CD1c-positive myeloid dendritic cell (primary cell): ENCODE measurements around the gene PDPR.
"Not testable (repeated sequence)": the region's sequence is repeated elsewhere in the genome, so short reads cannot be mapped to it uniquely, and the experiment has no call there.

Experiments
- DNase-seq: peaks from one replicate; pipeline ENCODE4 v3.0.0-alpha.2; 2016; ENCODE audit errors: extremely low spot score

PDPR gene

DNA sequence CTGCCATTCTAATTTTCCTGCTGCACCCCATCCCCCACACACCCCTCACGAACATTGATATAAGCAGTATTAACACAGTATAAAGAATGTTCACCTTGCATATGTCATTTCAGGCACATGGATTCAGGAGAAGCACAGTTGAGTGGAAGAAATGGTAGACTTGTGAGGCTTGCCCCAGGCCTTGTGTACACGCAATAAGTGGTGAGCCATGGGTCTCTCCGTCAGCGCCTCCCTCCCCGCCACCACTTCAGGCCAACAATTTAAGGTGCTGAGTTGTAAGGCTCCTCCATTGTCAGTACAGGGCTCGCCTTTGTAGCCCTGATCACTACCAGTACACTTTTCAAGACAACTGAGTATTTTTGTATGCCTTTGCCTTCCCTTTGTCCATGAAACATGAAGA lies 47.2 kb downstream of the PDPR start:
- no peak for DNase-seq

DNA sequence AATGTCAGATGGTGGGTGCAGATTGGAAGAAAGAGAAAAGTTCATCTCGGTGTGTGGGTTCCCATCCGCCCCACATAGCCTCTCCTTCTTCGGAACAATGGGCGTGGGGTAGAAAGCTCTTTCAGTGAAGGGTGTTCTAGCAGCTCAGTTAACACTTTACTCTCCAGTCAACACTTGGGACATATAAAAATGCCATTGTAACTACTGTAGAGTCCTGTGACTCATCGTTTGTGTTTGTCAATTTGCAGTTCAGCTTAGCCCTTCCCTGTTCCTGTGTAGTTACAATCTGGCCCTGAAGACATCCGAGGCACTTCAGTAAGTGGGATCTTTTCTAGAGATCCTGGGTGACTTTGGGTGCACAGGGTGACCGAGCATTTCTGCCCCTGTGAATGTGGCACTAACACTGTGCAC lies 47.9 kb downstream of the PDPR start:
- DNase-seq, result no peak

DNA sequence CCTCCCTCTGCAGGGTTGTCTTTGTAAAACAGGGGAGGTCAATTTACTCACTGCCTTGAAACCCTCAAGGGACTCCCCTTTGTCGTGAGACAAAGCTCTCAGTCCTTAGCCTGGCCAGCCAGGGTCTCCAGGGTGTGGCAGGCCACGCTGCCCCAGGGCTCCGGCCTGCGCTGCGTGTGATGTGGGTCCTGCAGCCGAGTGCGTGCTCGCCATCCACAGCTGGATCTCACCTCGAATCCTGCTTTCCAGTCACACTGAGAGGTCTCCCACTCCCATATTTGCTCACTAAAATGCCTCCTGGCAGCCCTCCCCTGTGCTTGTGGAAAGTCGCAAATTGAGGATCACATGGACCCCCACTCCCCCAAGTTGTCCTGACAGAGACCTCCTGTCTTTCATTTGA lies 49.5 kb downstream of the PDPR start:
- DNase-seq, result no peak

DNA sequence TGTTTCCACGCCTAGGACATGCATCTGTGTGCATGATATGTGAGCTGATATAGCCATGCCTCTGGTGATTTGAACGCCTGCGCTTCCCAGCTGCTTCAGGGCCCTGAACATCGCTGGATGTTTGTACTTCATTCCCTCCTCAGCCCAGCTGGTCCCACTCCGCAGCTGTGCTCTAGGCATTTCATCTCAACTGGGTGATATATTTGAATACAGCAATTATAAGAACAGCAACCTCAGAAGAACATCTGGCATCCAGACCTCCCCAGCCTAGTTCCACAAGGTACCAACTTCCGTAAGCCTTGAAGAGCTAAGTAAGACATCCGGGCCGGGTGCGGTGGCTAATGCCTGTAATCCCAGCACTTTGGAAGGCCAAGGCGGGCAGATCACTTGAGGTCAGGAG lies 52.6 kb downstream of the PDPR start:
- not testable (repeated sequence) for DNase-seq

DNA sequence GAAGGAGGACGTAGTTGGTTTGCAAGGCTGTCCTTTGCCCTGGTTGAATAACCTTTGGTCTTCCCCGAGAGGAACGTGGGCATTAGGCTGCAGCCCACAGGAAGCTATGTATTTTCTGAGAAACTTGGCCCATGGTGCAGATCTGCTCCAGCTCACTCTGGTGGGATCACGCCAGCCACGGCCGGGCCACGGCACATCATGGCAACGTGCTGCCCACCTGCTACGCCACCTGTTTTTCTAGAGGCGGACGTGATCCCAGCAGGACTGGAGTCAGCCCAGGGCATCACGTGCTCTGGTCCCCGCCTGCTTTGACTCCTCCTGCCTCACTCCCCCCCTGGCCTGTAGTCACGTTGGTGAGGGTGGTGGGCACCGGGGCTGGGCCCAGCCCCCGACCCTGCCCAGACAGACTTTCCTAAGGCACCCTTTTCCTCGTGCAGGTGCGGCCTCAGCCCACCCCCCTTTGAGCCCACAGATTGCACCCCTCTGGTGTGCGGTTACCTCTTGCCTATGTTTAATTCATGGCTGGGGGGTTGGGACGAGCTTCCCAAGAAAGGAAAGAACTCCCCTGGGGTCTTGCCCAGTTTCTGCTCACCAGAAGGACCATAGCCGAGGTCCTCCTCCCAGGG lies 59.2 kb downstream of the PDPR start, which contains the start of gene CLEC18C:
CLEC18C (plus strand) TSS at position 576 of the 626 bp plus-strand sequence. CDS start 492 bp downstream, outside the sequence.
- not testable (repeated sequence) for DNase-seq

DNA sequence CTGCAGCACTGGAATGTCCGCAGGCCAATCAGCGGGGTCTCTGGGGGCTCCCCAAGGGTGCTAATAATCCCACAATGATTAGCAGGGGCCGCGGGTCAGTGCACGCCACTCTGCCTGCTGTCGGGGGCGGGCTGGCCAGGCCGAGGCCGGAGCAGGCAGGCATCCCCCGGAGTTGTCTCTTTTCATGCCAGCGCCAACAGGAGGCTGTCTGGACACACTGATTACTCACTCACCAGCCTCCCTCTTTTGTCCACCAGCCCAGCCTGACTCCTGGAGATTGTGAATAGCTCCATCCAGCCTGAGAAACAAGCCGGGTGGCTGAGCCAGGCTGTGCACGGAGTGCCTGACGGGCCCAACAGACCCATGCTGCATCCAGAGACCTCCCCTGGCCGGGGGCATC lies 59.8 kb downstream of the PDPR start:
- DNase-seq, result not testable (repeated sequence)

DNA sequence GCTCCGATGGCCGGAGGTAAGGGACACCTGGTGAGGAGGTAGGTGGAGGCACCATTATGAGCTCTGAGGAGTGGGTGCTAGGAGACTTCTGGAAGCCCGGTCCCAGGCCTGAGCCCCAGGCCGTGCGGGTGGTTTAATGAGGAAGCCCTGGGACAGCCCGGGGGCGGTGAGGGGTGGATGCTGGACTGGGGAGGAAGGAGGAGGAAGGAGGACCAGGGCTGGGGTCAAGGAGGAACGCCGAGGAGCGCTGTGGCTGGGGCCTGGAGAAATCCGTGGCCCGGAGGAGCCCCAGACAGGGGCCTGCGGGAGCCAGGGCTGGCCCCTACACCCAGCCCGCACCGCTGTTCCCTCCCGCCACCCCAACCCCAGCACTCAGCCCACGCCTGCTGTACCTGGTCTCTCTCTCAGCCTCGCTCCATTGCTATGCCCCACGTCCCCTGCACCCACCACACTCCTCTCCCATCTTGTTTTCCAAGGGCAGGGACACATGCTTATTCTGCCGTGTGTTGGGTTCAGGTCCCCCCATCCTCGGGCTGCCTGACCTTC lies 60.3 kb downstream of the PDPR start:
- not testable (repeated sequence) for DNase-seq

- DNase-seq, result not testable (repeated sequence)
Measured at GRCh38 chr16:70187858-70188607, 73.9 kb downstream of the PDPR start.

DNA sequence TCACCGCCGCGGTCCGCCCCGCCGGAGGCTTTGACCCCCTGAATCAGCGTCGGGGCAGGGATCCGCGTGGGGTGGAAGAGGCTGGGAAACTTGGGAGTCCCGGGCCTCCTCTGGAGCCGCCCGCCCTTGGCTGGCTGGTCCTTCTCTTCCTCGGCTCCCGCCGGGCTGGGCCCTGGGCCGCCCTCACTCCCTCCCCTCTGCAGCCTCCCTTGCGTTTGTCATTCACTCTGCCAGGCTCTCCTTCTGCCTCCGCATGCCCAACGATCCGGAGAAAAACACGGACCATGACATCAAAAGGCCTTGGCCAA lies 74.4 kb downstream of the PDPR start:
- not testable (repeated sequence) for DNase-seq

- not testable (repeated sequence) for DNase-seq
Measured at GRCh38 chr16:70190574-70190973, 76.4 kb downstream of the PDPR start.

- DNase-seq, result not testable (repeated sequence)
Measured at GRCh38 chr16:70196683-70197300, 82.7 kb downstream of the PDPR start.

DNA sequence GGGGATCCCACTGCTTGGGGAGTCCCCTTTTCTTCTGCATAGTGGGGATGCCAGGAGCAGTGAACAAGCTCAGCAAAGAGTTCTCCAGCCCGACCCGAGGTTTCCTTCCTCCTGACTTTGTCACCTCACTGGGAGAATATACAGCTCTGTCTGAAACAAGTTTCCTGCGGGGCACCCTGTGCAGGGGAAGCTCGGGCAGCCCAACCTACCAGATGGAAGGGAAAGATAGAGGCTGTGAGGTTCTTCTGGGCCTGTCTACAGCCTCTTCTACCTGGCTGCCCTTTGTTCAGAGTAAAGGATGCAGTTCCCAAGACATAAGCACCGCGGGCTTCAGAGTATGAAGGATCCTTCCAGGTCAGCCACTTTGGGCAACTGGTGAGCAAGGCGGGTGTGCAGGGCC lies 83.5 kb downstream of the PDPR start:
- DNase-seq, result not testable (repeated sequence)

DNA sequence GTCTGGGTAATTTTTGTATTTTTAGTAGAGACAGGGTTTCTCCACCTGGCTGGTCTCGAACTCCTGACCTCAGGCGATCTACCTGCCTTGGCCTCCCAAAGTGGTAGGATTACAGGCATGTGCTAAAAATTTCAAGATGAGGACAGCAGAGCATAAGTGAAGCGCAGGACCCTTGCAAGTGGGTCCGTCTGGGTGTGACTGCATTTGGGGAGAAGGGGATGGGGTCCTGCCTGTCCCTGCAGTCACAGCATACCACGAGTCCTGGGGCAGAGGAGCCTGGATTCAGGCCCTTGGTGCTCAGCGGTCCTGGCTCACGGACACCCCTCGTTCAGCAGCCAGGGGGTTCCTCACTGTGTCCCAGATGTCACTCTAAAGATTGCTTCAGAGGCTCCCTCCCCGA lies 84.1 kb downstream of the PDPR start:
- DNase-seq, result not testable (repeated sequence)

DNA sequence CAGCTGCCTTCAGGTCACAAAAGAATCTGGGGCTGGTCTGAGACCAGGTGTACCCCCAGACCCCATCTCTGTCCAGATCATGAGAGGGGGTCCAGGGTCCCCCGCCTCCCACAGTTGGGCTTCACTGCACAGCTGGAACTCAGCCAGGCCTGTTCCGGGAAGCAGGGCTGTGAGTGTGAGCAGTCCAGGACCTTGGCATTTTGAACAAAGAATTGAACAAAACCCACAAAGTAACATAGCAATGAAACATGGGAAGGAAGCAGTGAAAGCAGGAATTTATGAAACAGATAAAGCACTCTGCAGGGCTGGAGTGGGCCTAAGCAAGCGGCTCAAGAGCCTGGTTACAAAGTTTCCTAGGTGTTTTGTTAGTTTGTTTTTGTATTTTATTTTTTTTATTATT lies 84.5 kb downstream of the PDPR start:
- not testable (repeated sequence) for DNase-seq

DNA sequence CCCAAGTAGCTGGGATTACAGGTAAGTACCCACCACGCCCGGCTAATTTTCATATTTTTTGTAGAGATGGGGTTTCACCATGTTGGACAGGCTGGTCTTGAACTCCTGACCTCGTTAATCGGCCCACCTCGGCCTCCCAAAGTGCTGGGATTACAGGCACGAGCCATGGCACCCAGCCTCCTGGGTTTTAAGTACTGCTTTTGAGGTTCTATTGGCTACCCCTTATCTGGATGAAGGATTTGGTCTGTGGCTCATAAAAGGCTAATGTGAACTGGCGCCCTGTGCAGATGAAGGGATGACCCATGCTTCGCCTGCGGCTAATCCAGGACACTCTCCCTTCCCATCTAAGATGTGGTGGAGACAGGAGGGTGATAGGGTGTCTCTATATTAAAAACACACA lies 85.0 kb downstream of the PDPR start:
- not testable (repeated sequence) for DNase-seq

DNA sequence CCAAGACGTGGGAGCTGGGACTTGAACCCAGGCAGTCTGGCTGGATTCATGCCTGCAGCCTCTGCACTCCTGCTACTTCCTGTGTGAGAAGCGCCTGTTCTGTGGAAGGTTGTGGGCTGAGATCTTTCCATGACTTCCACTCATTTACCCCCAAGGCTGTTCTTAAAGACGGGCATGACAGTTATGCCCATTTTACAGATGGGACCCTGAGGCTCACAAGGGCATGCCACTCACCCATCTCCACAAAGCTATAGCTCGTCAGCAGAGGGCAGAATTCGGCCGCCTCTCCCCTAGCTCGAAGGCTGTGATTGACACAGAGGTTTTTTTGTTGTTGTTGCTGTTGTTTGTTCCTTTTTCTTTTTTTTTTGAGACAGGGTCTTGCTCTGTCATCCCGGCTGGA lies 85.9 kb downstream of the PDPR start:
- not testable (repeated sequence) for DNase-seq

- not testable (repeated sequence) for DNase-seq
Measured at GRCh38 chr16:70203508-70203907, 89.4 kb downstream of the PDPR start.

GRCh38 chr16:70204010-70204409 lies 89.9 kb downstream of the PDPR start:
- DNase-seq, result not testable (repeated sequence)

DNA sequence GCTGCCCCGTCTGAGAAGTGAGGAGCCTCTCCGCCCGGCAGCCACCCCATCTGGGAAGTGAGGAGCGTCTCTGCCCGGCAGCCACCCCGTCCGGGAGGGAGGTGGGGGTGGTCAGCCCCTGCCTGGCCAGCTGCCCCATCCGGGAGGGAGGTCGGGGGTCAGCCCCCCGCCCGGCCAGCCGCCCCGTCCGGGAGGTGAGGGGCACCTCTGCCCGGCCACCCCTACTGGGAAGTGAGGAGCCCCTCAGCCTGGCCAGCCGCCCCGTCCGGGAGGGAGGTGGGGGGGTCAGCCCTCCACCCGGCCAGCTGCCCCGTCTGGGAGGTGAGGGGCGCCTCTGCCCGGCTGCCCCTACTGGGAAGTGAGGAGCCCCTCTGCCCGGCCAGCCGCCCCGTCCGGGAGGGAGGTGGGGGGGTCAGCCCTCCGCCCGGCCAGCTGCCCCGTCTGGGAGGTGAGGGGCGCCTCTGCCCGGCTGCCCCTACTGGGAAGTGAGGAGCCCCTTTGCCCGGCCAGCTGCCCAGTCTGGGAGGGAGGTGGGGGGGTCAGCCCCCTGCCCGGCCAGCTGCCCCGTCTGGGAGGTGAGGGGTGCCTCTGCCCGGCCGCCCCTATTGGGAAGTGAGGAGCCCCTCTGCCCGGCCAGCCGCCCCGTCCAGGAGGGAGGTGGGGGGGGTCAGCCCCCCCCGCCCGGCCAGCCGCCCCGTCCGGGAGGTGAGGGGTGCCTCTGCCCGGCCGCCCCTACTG lies 90.7 kb downstream of the PDPR start:
- not testable (repeated sequence) for DNase-seq

- DNase-seq, result not testable (repeated sequence)
Measured at GRCh38 chr16:70206382-70206781, 92.2 kb downstream of the PDPR start.
